ENCODE measurements around the gene EGFLAM. TPM values are rescaled to one million over a fixed set of nuclear protein-coding genes. Genes with fewer than 3 reads are reported as not detected.

EGFLAM gene
- total RNA-seq, 1 experiment from 2014 or later: not detected

DNA sequence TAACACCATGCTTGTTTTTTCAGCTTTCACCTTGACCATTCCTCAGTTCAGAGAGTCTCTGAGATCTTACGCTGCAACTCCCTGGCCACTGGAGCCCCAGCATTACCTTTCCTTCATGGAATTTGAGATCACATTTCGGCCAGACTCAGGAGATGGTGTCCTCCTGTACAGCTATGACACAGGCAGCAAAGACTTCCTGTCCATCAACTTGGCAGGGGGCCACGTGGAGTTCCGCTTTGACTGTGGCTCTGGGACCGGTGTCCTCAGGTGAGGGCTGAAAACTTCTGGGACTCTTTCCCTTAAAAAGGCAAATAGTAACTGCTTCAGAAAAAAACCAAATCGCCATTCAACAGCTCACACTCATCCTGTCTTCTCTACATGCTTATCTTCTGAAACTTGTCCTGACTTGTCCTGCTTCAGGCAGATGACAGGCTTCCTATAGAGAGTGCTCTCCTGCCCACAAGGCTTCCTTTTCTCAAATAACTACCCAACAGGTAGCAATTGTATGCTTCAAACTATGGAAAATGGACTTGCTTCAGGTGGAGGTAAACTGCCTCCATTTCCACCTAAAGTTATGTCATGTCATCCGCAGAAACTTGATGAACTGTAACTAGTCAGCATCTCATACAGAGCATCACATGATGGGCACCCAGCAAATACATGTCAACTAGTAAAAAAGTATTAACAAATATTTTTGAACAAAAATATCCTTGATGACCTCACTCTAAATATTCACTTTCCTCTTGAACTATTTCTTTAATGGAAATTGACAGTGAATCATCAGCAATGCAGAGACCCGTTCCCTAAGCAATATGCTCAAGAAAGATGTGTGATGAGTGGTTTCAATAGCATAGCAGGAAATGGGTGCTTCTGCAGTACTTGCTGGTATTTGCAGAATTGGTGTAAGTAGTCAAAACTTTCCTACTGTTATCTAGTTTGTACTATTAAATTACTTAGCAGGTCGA is 168.9 kb downstream of the EGFLAM start:
- POLR2A ChIA-PET: no interaction called here
- H3K36me3 ChIP-seq (ENCODE audit: control insufficient read depth, insufficient read depth, low read length): no peaks in the 10 kb centered on the region

DNA sequence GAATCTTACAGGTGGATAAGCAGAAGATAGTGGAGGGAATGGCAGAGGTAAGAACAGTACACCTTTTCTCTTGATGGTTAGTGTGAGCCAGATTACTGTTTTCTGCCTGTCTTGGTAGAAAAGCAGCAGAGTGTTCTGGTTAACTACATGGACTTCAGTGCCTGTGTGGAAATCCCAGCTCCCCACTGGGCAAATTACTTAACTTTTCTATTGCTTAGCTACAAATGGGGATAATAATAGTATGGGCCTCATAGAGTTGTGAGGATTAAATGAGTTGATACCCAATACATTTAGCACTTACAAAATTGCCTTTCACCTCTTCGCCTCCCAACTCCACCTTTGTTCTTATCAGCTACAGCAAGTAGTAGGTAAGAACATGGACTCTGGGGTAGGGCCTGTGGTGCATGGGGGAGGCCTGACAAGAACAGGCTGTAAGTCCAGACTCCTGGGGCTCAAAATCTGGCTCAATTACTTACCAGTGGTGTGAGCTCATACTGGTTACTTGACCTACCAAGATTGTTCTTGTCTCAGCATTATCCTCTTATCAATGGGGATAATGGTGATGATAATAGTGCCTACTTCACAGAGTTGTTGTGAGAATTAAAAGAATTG is 173.0 kb downstream of the EGFLAM start:
- Mint-ChIP-seq H3K27ac (ENCODE audit: unreplicated experiment) (no peak overlapping the region), H3K27me3 (ENCODE audit: insufficient read depth, unreplicated experiment) (no peaks in the 10 kb centered on the region), H3K36me3 (ENCODE audit: insufficient read depth, unreplicated experiment) (no peaks in the 10 kb centered on the region), H3K4me1 (ENCODE audit: low read depth, unreplicated experiment) (no peaks in the 10 kb centered on the region), H3K9me3 (ENCODE audit: unreplicated experiment) (no peaks in the 10 kb centered on the region), H3K4me3 (ENCODE audit: unreplicated experiment) (no peak overlapping the region)
- TF ChIP-seq, protein P1, sequence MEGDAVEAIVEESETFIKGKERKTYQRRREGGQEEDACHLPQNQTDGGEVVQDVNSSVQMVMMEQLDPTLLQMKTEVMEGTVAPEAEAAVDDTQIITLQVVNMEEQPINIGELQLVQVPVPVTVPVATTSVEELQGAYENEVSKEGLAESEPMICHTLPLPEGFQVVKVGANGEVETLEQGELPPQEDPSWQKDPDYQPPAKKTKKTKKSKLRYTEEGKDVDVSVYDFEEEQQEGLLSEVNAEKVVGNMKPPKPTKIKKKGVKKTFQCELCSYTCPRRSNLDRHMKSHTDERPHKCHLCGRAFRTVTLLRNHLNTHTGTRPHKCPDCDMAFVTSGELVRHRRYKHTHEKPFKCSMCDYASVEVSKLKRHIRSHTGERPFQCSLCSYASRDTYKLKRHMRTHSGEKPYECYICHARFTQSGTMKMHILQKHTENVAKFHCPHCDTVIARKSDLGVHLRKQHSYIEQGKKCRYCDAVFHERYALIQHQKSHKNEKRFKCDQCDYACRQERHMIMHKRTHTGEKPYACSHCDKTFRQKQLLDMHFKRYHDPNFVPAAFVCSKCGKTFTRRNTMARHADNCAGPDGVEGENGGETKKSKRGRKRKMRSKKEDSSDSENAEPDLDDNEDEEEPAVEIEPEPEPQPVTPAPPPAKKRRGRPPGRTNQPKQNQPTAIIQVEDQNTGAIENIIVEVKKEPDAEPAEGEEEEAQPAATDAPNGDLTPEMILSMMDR (IDR thresholded peaks at IDR 0.05; ENCODE audit: insufficient read depth in 1 of 2, low read depth in 1 of 2, low read length in 1 of 2, severe bottlenecking in 1 of 2, unreplicated experiment in 1 of 2): no peak
- intact Hi-C loops (cut with micrococcal nuclease; ENCODE audit: unreplicated experiment): no loop called here
- Histone ChIP-seq H3K4me3 (ENCODE audit: low read depth, low read length) (no peak overlapping the region), H3K4me1 (no peaks in the 10 kb centered on the region; the same call in 1 of the 2 replicates), H3K27me3 (replicated peaks; ENCODE audit: control insufficient read depth, insufficient read depth, low read length) (no peaks in the 10 kb centered on the region), H3K9me3 (no peaks in the 10 kb centered on the region), H3K36me3 (ENCODE audit: control insufficient read depth, insufficient read depth, low read length) (no peaks in the 10 kb centered on the region)
- BruUV-seq (replicated peaks): no TSS peak
- ChIA-PET POLR2A (no interaction called here), CTCF (no interaction called here)
- no peak for DNase-seq

More for the DNA sequence above, 168.9 kb downstream of the EGFLAM start:
- Histone ChIP-seq H3K4me1 (no peaks in the 10 kb centered on the region; the same call in 1 of the 2 replicates), H3K4me3 (ENCODE audit: low read depth, low read length) (no peak overlapping the region), H3K27me3 (replicated peaks; ENCODE audit: control insufficient read depth, insufficient read depth, low read length) (no peaks in the 10 kb centered on the region), H3K9me3 (no peaks in the 10 kb centered on the region)
- Mint-ChIP-seq H3K4me1 (ENCODE audit: low read depth, unreplicated experiment) (no peaks in the 10 kb centered on the region), H3K9me3 (ENCODE audit: unreplicated experiment) (no peaks in the 10 kb centered on the region), H3K27me3 (ENCODE audit: insufficient read depth, unreplicated experiment) (no peaks in the 10 kb centered on the region), H3K27ac (ENCODE audit: unreplicated experiment) (no peak overlapping the region), H3K36me3 (ENCODE audit: insufficient read depth, unreplicated experiment) (no peaks in the 10 kb centered on the region), H3K4me3 (ENCODE audit: unreplicated experiment) (no peak overlapping the region)
- intact Hi-C loops (cut with micrococcal nuclease; ENCODE audit: unreplicated experiment): no loop called here
- CTCF ChIA-PET: interaction anchor here (0.9 kb wide), 1 partner anchor 14 kb away, joined by 4 read pairs; no protein-coding TSS in a partner anchor
- TF ChIP-seq, protein P1 (IDR thresholded peaks at IDR 0.05; ENCODE audit: insufficient read depth in 1 of 2, low read depth in 1 of 2, low read length in 1 of 2, severe bottlenecking in 1 of 2, unreplicated experiment in 1 of 2): no peak
- no peak for DNase-seq
- BruUV-seq (replicated peaks): no TSS peak

DNA sequence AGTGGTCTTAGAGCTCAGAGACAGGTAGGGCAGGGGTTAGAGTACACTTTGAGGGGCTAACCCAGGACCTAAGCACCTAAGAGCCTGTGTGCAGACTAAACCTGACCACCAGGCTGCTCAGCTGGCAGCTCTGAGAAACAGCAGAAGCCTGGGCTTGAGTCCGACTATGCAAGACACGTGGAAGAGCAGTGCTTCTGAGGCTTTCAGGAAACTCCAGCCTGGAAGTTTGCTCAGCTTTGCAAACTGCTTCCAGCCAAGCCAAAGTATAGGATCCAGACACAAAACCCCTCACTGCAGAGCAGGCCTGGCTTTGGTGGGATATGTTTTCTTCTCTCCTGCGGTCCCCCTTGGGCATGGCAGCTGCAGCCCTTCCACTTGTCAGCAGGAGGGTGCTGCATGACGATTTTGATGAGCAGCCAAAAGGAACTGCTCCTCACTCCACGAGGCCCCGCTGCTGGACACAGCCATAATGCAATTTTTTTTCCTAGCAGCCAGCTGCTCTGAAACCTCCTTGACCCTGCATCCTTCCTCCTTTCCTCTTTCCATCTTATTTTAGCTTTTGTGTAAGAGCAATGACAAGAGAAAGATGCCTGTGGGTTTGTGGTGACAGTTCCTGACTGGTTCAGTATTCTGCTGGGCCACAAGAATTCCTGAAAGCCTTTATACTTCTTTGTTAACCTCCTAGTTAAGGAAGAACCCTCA is 175.0 kb downstream of the EGFLAM start:
- TF ChIP-seq, protein P1 (IDR thresholded peaks at IDR 0.05; ENCODE audit: insufficient read depth in 1 of 2, low read depth in 1 of 2, low read length in 1 of 2, severe bottlenecking in 1 of 2, unreplicated experiment in 1 of 2): no peak
- CTCF ChIA-PET: interaction anchor here (1.1 to 1.6 kb wide), 2 partner anchors 8 to 13 kb away, joined by 4 read pairs; no protein-coding TSS in a partner anchor
- no peaks in the 10 kb centered on the region for H3K27me3 Mint-ChIP-seq (ENCODE audit: insufficient read depth, unreplicated experiment)
- H3K4me3 ChIP-seq (ENCODE audit: low read depth, low read length): no peak overlapping the region
- H3K27ac Mint-ChIP-seq (ENCODE audit: unreplicated experiment): no peak overlapping the region
- no peaks in the 10 kb centered on the region for H3K27me3 ChIP-seq (replicated peaks; ENCODE audit: control insufficient read depth, insufficient read depth, low read length)
- no peaks in the 10 kb centered on the region for H3K4me1 ChIP-seq
- no peaks in the 10 kb centered on the region for H3K36me3 Mint-ChIP-seq (ENCODE audit: insufficient read depth, unreplicated experiment)
- no peaks in the 10 kb centered on the region for H3K9me3 Mint-ChIP-seq (ENCODE audit: unreplicated experiment)
- no TSS peak for BruUV-seq (replicated peaks)
- no peak for DNase-seq
- intact Hi-C loops (cut with micrococcal nuclease; ENCODE audit: unreplicated experiment): no loop called here
- H3K36me3 ChIP-seq (ENCODE audit: control insufficient read depth, insufficient read depth, low read length): no peaks in the 10 kb centered on the region
- no peak overlapping the region for H3K4me3 Mint-ChIP-seq (ENCODE audit: unreplicated experiment)
- POLR2A ChIA-PET: no interaction called here
- H3K9me3 ChIP-seq: no peaks in the 10 kb centered on the region
- no peaks in the 10 kb centered on the region for H3K4me1 Mint-ChIP-seq (ENCODE audit: low read depth, unreplicated experiment)

Measured in Caco-2 (cell line).